Keratinocyte (primary cell): ENCODE data around the gene CNTNAP5. TPM values are rescaled to one million over a fixed set of nuclear protein-coding genes. Genes with fewer than 3 reads are reported as not detected.

Experiments used
- DNase-seq: peaks from one replicate; pipeline ENCODE4 v3.0.0-alpha.2; 2011; ENCODE audit warnings: low read depth, missing footprints, low spot score
- FAIRE-seq: peaks from 2 replicates; lab custom pipeline; 2011; peaks lifted over from hg19 to GRCh38; lab: Jason Lieb, UNC
- H2AFZ ChIP-seq: 2 replicates; pipeline ENCODE4 v1.6.0; 2012; ENCODE audit warnings: low read length, control low read depth, inconsistent platforms; ENCODE audit not compliant: control insufficient read depth
- H3K27ac ChIP-seq: 2 replicates; pipeline ENCODE4 v1.5.1; 2011; ENCODE audit warnings: low read length; ENCODE audit not compliant: control insufficient read depth, insufficient read depth
- H3K27me3 ChIP-seq: 3 replicates; pipeline ENCODE4 v1.6.0; 2011; ENCODE audit warnings: low read length; ENCODE audit not compliant: control insufficient read depth, insufficient read depth; ENCODE audit errors: extremely low read depth
- H3K36me3 ChIP-seq, 2 experiments: 2 replicates in 1 of 2; 3 replicates in 1 of 2; pipeline ENCODE4 v1.5.1; 2011; ENCODE audit warnings: low read length in 2 of 2, mild to moderate bottlenecking in 1 of 2; ENCODE audit not compliant: control insufficient read depth in 2 of 2, insufficient read depth in 2 of 2; ENCODE audit errors: extremely low read depth in 1 of 2
- H3K4me1 ChIP-seq: 3 replicates; pipeline ENCODE4 v1.5.1; 2011; ENCODE audit warnings: low read length; ENCODE audit not compliant: control insufficient read depth, insufficient read depth; ENCODE audit errors: extremely low read depth
- H3K4me2 ChIP-seq: 3 replicates; pipeline ENCODE4 v1.6.0; 2011; ENCODE audit warnings: low read depth, low read length; ENCODE audit not compliant: control insufficient read depth, insufficient read depth; ENCODE audit errors: extremely low read depth
- H3K4me3 ChIP-seq, 3 experiments: fragments of 200-600 bp in 1 of 3; sonication (generic) in 1 of 3; 2 replicates in 2 of 3; 3 replicates in 1 of 3; pipeline ENCODE4 v1.5.1; 2011 to 2016; ENCODE audit warnings: low read length in 3 of 3, mild to moderate bottlenecking in 3 of 3, control low read depth in 2 of 3, inconsistent platforms in 1 of 3, low read depth in 1 of 3, mixed read lengths in 1 of 3, mixed run types in 1 of 3, moderate library complexity in 1 of 3; ENCODE audit not compliant: control insufficient read depth in 2 of 3, insufficient read depth in 2 of 3; ENCODE audit errors: extremely low read depth in 1 of 3
- H3K79me2 ChIP-seq: 2 replicates; pipeline ENCODE4 v1.6.0; 2012; ENCODE audit warnings: low read length; ENCODE audit not compliant: control insufficient read depth, insufficient read depth
- H3K9ac ChIP-seq: 3 replicates; pipeline ENCODE4 v1.6.0; 2011; ENCODE audit warnings: low read length; ENCODE audit not compliant: control insufficient read depth, insufficient read depth; ENCODE audit errors: extremely low read depth
- H3K9me1 ChIP-seq: 3 replicates; pipeline ENCODE4 v1.6.0; 2011; ENCODE audit warnings: low read length; ENCODE audit not compliant: control insufficient read depth, insufficient read depth; ENCODE audit errors: extremely low read depth
- H3K9me3 ChIP-seq: 2 replicates; pipeline ENCODE4 v1.5.1; 2012; ENCODE audit warnings: low read depth, low read length; ENCODE audit not compliant: control insufficient read depth
- H4K20me1 ChIP-seq: 3 replicates; pipeline ENCODE4 v1.6.0; 2011; ENCODE audit warnings: low read length; ENCODE audit not compliant: control insufficient read depth, insufficient read depth; ENCODE audit errors: extremely low read depth
- CTCF ChIP-seq, 3 experiments: IDR thresholded peaks in 1 of 3; conservative IDR thresholded peaks in 1 of 3; optimal IDR thresholded peaks in 1 of 3; 2 replicates in 2 of 3; 3 replicates in 1 of 3; pipeline versions ENCODE3 to v1.5.1; 2011; ENCODE audit warnings: low read length in 3 of 3, mild to moderate bottlenecking in 3 of 3, moderate library complexity in 2 of 3, control low read depth in 1 of 3, inconsistent platforms in 1 of 3; ENCODE audit not compliant: insufficient read depth in 2 of 3; ENCODE audit errors: extremely low read depth in 1 of 3
- EZH2 ChIP-seq: IDR thresholded peaks from one replicate; pipeline ENCODE4 v1.6.1; 2012; ENCODE audit warnings: inconsistent platforms, mild to moderate bottlenecking, low read length, moderate library complexity
- dilution Hi-C: fragments of 300-500 bp; cut with MboI; formaldehyde crosslinking; loops from one replicate; pipeline ENCODE4 v1.7.0; 2020; ENCODE audit warnings: low sequenced_read_pairs; ENCODE audit not compliant: extremely low pct_ligation_motif_present
- polyA plus RNA-seq, 5 experiments: library from polyadenylated mRNA; depleted of rRNA in 3 of 5; stranded (reverse) in 3 of 5; stranded (forward) in 1 of 5; unstranded in 1 of 5; fragments of >200 nt; gene quantifications; 1 replicate in 1 of 5; 2 replicates in 3 of 5; 3 replicates in 1 of 5; pipeline versions ENCODE4 v1.2.1 to v1.2.3, GENCODE V29; 2011 to 2012; ENCODE audit warnings: missing spikeins in 2 of 5, low read depth in 1 of 5, low replicate concordance in 1 of 5

CNTNAP5 gene
- polyA plus RNA-seq, 1 donor (not counting 4 experiments of a cell fraction or from before 2014, with no cell fraction given), result not detected

GRCh38 chr2:124670187-124670586, 645.1 kb downstream of the CNTNAP5 start:
- Histone ChIP-seq H3K9ac (no peak overlapping the region), H3K4me3 (no peak overlapping the region), H3K9me1 (no peaks in the 10 kb centered on the region), H4K20me1 (no peaks in the 10 kb centered on the region), H2AFZ (no peak overlapping the region), H3K36me3 (no peaks in the 10 kb centered on the region), H3K79me2 (no peaks in the 10 kb centered on the region), H3K27me3 (no peaks in the 10 kb centered on the region), H3K4me2 (no peak overlapping the region), H3K4me1 (no peaks in the 10 kb centered on the region), H3K27ac (no peak overlapping the region), H3K9me3 (peaks cover 2% of the 10 kb centered on the region)
- DNase-seq, result no peak
- FAIRE-seq, result no peak
- TF ChIP-seq CTCF (optimal IDR thresholded peaks at IDR 0.05 in 1 of 3, IDR thresholded peaks at IDR 0.05 in 1 of 3, conservative IDR thresholded peaks at IDR 0.05 in 1 of 3; ENCODE audit: extremely low read depth in 1 of 3, insufficient read depth in 2 of 3, low read length in 3 of 3), result no peak
- TF ChIP-seq EZH2, result no peak
- dilution Hi-C loops, result no loop called here

GRCh38 chr2:124678043-124678442, 653.0 kb downstream of the CNTNAP5 start:
- dilution Hi-C loops, result no loop called here

More at GRCh38 chr2:124678043-124678442, 653.0 kb downstream of the CNTNAP5 start:
- Histone ChIP-seq H3K9me3 (no peaks in the 10 kb centered on the region), H3K4me2 (no peak overlapping the region), H2AFZ (no peak overlapping the region), H3K4me1 (no peaks in the 10 kb centered on the region), H3K36me3 (no peaks in the 10 kb centered on the region), H3K9me1 (no peaks in the 10 kb centered on the region), H3K27me3 (no peaks in the 10 kb centered on the region), H3K27ac (no peak overlapping the region), H3K79me2 (no peaks in the 10 kb centered on the region), H3K9ac (no peak overlapping the region), H4K20me1 (no peaks in the 10 kb centered on the region), H3K4me3 (no peak overlapping the region)
- DNase-seq (no peak), FAIRE-seq (no peak)
- no peak for TF ChIP-seq EZH2
